Lower leg skin (tissue), 4 donors: ENCODE measurements around the gene PTPRQ. TPM values are rescaled to one million over a fixed set of nuclear protein-coding genes. Genes with fewer than 3 reads are reported as not detected.

Experiments used
- DNase-seq, 2 donors: peaks; one replicate each; pipeline ENCODE4 v3.0.0-alpha.2; 2019; ENCODE audit warnings: low spot score in 2 of 2
- H3K4me3 ChIP-seq: fragments of 200-600 bp; sonication (generic); 2 replicates; pipeline ENCODE4 v1.5.1; 2017; ENCODE audit warnings: mild to moderate bottlenecking, low read depth; ENCODE audit not compliant: poor library complexity, severe bottlenecking
- CTCF ChIP-seq, 3 donors: fragments of 450-650 bp; IDR thresholded peaks; one replicate each; pipeline ENCODE4 v1.5.1; 2016; ENCODE audit warnings: antibody characterized with exemption in 3 of 3, mild to moderate bottlenecking in 3 of 3, moderate library complexity in 2 of 3
- POLR2A ChIP-seq, 2 donors: fragments of 450-650 bp; IDR thresholded peaks; one replicate each; pipeline ENCODE4 v1.6.1; 2016 to 2017; ENCODE audit warnings: antibody characterized with exemption in 2 of 2, mild to moderate bottlenecking in 1 of 2, moderate library complexity in 1 of 2
- WGBS, 2 donors: methylation state at CpG; one replicate each; pipeline ENCODE4 v1.1.5; 2018; 5-methylcytosine and 5-hydroxymethylcytosine counted together
- intact Hi-C: fragments of 100-400 bp; cut with DNase I; formaldehyde crosslinking; loops from one replicate; pipeline ENCODE4 v1.15.0; 2023; ENCODE audit warnings: low total_unique reads
- total RNA-seq, 4 donors: library from RNA; depleted of rRNA; stranded (reverse); fragments of >200 nt; gene quantifications; one replicate each; pipeline ENCODE4 v1.1.0, GENCODE V29; 2016

The PTPRQ gene
- total RNA-seq, 4 donors from 2014 or later, result 0.03 to 0.47 (median 0.08) TPM; not detected in 1

- DNase-seq, result no peak
- no peak overlapping the region for H3K4me3 ChIP-seq
- TF ChIP-seq POLR2A (IDR thresholded peaks at IDR 0.05) (no peak), CTCF (IDR thresholded peaks at IDR 0.05) (no peak)
- intact Hi-C loops, result no loop called here
- WGBS, 2 donors, result 71 to 74% methylated on average over 5 of the region's 5 CpGs
These were observed 154.1 kb downstream of the PTPRQ start for GRCh38 chr12:80598004-80598606.

GRCh38 chr12:80602455-80602854 lies 158.4 kb downstream of the PTPRQ start:
- no peak overlapping the region for H3K4me3 ChIP-seq
- 90 to 97% methylated on average over 3 of the region's 3 CpGs for WGBS, 2 donors
- TF ChIP-seq CTCF (IDR thresholded peaks at IDR 0.05) (no peak), POLR2A (IDR thresholded peaks at IDR 0.05) (no peak)
- DNase-seq, result no peak
- intact Hi-C loops, result no loop called here

GRCh38 chr12:80607361-80608135 lies 163.5 kb downstream of the PTPRQ start:
- DNase-seq, result no peak
- intact Hi-C loops, result no loop called here
- TF ChIP-seq POLR2A (IDR thresholded peaks at IDR 0.05) (no peak), CTCF (IDR thresholded peaks at IDR 0.05) (no peak)
- H3K4me3 ChIP-seq, result no peak overlapping the region
- 76 to 83% methylated on average over 3 of the region's 3 CpGs for WGBS, 2 donors

- no peak for TF ChIP-seq CTCF (IDR thresholded peaks at IDR 0.05)
- TF ChIP-seq POLR2A (IDR thresholded peaks at IDR 0.05), result no peak
- DNase-seq, result no peak
- H3K4me3 ChIP-seq, result no peak overlapping the region
- intact Hi-C loops, result no loop called here
These were observed 173.7 kb downstream of the PTPRQ start for GRCh38 chr12:80617733-80618132.

GRCh38 chr12:80620281-80620680 lies 176.2 kb downstream of the PTPRQ start:
- H3K4me3 ChIP-seq, result no peak overlapping the region
- 82 to 88% methylated on average over 2 of the region's 2 CpGs for WGBS, 2 donors
- no peak for DNase-seq
- intact Hi-C loops, result no loop called here
- TF ChIP-seq CTCF (IDR thresholded peaks at IDR 0.05), result no peak
- no peak for TF ChIP-seq POLR2A (IDR thresholded peaks at IDR 0.05)
